GM20431 (cell line): ENCODE data around the gene TGFBR2.
"Not testable (repeated sequence)": the region's sequence is repeated elsewhere in the genome, so short reads cannot be mapped to it uniquely, and the experiment has no call there.

ENCODE experiments used
- in situ Hi-C: fragments of 300-500 bp; cut with MseI, MboI; formaldehyde crosslinking; loops from one replicate; pipeline ENCODE4 v1.15.0; 2020; ENCODE audit warnings: low sequenced_read_pairs; ENCODE audit not compliant: unreplicated experiment

Gene TGFBR2

DNA sequence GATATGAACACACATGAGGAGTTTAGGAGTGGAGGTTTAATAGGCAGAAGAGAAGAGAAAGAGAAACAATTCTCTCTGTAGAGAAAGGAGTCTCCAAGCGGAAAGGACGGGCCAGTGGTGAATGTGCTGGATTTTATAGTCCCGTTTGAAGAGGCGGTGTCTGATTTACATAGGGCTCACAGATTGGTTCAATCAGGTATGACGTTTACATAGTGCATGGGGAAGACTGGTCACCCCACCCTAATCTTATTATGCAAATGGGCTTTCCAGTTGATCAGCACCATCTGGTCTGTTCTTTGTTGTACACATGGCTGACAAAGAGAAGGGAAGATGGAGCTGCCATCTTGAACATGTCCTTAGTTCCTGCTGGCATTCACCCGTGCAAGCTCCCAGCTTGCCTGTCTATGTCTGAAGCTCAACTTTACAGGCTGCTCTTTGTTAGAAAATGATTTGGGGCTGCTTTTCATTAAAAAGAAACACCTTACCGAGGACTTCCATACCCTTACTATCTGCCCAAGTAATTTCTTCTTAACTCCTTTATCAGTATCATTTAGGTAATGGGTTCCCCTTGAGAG is 63.0 kb downstream of the TGFBR2 start:
- in situ Hi-C loops: not testable (repeated sequence)

DNA sequence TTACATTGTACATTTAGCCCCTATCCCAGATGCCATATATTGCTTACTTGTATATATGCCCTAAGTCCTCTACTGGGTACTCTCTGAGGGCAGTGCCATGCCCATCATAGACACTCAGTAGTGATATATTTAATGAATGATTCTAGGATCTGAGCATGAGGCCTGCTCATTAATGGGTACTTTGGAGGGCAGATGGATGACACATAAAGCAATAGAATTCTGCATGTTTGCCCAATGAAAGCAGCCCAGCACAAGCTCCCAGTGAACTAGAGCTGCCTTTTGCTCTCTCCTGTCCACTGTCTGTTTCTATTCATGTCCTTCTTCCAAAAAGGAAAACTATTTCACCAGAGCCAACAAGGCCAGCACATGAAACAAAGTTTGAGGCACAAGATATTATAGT is 63.9 kb downstream of the TGFBR2 start:
- in situ Hi-C loops: no loop called here

GRCh38 chr3:30671527-30672286 is 65.3 kb downstream of the TGFBR2 start:
- in situ Hi-C loops: no loop called here

- in situ Hi-C loops: no loop called here
Measured at GRCh38 chr3:30672287-30672735, 65.9 kb downstream of the TGFBR2 start.

GRCh38 chr3:30672959-30673358 is 66.6 kb downstream of the TGFBR2 start:
- in situ Hi-C loops: no loop called here

DNA sequence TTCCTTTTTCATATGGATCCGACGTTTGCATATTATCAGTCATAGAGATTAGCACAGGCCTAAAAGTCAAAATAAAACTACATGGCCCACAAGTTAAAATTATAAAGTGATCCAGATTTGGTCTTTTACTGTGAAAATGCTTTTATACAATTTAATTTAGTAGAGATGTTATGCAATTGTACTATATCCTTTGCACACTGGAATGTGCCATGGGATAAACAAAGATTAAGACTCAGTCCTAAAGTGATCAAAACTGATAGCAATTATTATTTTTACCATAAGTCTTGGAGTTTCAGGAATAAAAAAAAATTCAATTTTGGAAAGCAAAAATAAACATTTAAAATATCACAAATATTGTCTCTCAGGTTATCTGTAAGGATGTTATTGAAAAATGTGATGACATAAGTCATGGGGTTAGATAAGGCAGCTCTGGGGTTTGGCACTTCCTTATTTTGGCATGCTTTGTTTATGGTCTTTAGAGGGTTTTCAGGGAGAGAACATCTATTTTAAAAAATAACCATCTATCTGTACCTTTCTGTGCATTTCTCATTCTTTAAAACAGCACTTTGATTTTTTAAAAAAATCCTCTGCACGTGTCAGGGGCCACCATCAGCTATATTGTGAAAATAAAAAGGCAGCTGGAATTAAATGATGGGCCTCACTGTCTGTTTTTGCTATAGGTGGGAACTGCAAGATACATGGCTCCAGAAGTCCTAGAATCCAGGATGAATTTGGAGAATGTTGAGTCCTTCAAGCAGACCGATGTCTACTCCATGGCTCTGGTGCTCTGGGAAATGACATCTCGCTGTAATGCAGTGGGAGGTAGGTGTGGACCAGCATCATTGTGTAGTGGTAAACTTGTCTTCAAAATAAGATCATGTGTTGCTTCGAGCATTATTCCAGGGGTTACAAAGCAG is 67.3 kb downstream of the TGFBR2 start:
- in situ Hi-C loops: no loop called here

DNA sequence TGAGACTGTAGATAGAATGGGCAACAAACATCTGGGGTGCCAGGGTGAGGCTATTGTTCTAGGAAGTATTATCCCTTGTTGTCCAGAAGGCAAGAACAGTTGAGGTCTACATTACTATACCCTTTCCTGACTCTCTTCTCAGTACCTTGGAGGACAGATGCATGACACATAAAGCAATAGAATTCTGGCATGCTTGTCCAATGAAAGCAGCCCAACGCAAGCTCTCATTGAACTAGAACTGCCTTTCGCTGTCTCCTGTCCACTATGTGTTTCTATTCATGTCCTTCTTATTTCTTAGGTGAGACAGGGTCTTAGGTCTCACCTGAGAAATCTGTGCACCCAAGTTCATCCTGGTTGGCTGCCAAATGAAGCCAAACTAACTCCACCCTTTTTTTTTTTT is 68.6 kb downstream of the TGFBR2 start:
- in situ Hi-C loops: no loop called here

DNA sequence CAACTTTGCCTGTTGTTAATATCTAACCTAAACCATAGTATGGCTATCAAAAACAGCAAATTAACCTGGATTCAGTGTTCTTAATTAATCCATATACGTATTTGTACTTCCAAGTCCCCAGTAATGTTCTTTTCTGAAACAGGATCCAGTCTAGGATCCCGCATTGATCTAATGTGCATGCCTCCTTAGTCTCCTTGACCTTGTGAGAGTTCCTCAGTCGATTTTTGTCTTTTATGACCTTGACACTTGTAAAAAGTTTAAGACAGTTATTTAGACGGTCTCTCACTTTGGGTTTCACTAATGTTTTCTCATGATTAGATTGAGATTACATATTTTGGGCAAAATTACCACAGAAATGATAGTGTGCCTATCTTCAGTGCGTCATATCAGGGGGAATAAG is 69.4 kb downstream of the TGFBR2 start:
- in situ Hi-C loops: no loop called here

GRCh38 chr3:30676424-30677346 is 70.3 kb downstream of the TGFBR2 start:
- in situ Hi-C loops: no loop called here

DNA sequence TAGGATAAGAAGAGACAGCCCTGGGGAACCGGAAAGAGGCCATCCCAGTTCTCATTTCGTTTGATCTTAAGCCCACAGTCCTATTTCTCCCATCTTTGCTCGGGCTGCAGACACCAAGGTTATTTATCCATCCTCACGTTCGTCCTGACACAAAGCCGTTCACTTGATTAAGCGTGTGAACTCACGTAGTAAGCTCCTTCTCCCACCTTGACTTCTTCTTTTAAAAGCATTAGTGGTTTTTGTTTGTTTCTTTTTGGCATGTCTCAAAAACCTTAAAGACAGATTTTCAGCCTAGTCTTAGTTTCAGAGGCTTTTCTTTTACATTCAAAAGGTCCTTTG is 70.9 kb downstream of the TGFBR2 start:
- in situ Hi-C loops: no loop called here

DNA sequence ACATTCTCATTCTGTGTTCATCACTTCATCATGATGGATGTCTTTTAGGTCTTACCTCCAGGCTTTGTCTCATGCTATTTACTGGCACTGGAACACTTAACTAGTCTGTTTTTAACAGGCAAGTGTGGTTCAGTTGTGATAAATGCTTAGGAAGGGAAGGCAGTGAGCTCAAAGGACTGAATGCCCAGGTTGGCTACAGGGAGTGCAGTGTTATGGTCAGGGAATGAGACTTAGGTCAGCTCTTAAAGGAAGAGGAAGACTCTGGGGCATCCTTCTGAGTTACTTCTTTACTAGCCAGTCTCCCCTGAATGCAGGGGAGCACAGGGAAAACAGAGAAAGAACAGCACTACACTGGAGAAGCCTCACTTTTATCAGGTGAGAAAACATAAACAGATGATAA is 72.6 kb downstream of the TGFBR2 start:
- in situ Hi-C loops: no loop called here

DNA sequence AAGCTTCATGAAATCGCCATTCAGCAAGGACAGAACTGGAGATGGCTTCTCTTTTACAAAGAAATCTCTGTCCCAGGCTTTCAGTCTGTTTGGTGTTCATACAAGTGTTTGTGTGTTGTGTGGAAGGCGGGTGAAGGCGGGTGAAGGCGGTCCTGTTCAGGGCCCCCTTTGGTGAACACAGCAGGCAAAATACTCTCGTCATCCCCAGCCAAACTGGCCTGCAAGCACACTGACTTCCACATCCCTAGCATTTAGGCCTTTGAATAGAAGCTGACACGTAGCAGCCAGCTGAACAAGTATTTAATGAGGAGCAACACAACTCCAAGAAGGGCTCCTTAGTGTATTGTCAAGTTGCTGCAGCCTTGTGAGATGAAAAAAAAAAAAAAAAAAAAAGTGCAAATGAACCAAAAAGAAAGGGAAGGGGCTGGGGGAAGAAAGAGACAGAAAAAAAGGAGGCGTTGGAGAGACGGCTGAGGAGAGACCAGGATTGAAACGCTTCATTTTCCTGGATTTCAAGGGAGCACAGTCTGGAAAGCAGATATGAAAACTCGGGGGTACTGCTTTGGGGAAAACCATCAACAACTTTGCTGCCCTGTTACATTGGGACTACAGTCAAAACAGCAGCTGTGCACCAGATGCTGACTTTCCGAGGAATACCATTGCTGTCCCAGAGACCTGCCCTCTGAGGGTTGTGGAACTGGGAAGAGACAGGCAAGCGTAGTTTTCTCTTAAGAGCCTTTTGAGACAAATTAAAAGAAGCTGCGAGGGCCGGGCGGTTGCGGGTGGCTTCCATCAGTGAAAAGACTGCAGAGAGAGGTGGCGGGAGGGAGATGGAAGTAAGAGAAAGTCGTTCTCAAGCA is 74.6 kb downstream of the TGFBR2 start:
- in situ Hi-C loops: no loop called here

GRCh38 chr3:30681649-30682211 is 75.3 kb downstream of the TGFBR2 start:
- in situ Hi-C loops: no loop called here

DNA sequence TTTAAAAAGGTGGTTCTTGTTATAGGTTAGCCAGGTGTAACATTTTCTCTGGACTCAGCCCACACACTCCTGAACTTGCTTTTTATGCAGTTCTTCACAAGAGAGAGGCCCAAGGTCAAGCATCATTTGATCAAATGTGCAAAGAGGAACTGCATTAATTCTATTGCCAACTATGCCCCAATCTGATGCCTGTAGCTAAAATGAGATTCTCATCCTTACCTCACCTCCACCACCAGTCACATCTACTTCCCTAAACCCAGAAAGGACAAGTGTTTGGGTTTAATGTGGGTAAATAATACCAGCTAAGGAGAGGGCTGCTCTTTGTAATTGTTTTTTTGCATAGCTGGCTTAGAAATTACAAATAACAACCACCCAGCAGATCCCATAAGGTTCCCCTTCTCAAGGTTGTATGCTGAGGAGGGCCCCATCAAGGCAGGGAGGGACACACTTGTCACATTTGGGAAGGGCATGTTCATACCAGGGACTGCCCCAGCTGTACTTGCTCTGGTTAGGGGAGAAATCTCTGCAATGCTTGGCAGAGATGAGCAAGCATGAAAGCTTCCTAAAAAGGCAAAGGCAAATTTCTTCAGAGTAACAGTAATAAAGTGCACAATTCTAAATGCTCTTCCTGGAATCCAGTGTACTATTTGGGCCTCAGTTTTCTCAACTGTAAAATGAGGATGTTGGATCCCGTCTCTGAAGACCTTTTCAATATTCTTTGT is 76.2 kb downstream of the TGFBR2 start:
- in situ Hi-C loops: no loop called here

GRCh38 chr3:30683769-30684168 is 77.4 kb downstream of the TGFBR2 start:
- in situ Hi-C loops: no loop called here

DNA sequence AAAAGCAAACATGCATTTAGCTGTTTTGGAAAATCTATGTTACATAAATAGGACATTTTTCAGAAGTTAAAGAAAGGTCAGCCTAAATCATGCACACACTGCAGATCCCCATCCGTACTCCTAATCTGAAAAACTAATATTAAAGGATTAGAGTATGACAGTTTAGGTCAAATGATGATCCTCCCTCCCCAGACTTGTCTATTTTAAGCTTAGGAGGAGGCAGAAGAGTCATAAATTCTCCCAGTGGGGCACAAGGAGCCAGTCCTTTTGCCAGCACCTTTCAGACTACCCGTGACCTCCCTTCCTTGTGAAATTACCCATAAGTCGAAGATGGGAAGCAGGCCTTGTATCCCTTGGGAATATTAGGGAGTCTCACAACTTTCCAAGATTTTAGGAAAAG is 78.0 kb downstream of the TGFBR2 start:
- in situ Hi-C loops: no loop called here

DNA sequence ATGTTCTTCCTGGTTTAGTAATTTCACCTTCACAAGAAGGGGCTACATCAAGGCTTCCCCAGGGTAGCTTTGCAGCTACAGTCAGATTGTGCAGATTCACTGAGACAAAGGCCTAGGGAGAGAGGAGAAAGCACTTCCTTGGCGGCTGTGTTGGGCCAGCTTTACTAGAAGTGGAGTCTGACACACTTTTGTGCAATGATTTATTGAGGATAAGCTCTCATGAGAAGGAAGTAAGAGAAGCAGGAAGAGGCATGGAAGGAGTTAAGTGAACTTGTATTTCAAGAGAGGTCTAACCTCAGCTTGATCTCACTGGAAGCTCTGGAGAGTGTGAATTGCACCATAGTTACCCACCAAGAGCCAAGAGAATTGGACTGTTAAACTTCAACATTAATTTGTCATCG is 78.9 kb downstream of the TGFBR2 start:
- in situ Hi-C loops: no loop called here

DNA sequence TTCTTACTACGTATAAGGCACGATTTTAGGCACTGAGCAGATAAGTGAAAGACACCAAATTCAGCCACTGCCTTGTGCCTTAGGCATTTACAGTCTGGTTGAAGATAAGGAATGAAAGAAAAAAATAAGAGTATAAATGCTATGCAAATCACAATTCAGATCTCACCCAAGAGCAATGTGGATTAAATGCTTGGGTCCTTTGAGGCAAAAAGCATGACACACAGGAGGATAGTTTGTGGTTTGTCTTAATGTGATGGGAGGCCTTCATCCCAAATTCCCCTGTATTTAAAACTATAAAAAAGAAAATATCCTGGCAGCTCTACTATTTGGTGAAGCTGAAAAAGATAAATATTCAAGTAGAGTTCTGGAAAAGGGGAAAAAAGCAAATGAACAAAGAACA is 79.8 kb downstream of the TGFBR2 start:
- in situ Hi-C loops: no loop called here
